Transverse colon (tissue), 4 donors: ENCODE results near the gene RNASE9. TPM values are rescaled to one million over a fixed set of nuclear protein-coding genes. Genes with fewer than 3 reads are reported as not detected.

ENCODE experiments used
- DNase-seq: peaks from one replicate; pipeline ENCODE4 v3.0.0-alpha.2; 2019
- H3K27ac ChIP-seq, 4 donors: fragments of 200-600 bp; sonication (generic); 2 replicates each; pipeline ENCODE4 v1.5.1; 2016 to 2018; ENCODE audit warnings: inconsistent platforms in 4 of 4
- H3K27me3 ChIP-seq: fragments of 200-600 bp; sonication (generic); 2 replicates; pipeline ENCODE4 v1.5.1; 2017; ENCODE audit warnings: inconsistent platforms
- H3K36me3 ChIP-seq, 4 donors: fragments of 200-600 bp; sonication (generic); 2 replicates each; pipeline ENCODE4 v1.5.1; 2017 to 2019; ENCODE audit warnings: inconsistent platforms in 4 of 4
- H3K4me1 ChIP-seq, 4 donors: fragments of 200-600 bp; sonication (generic); 2 replicates each; pipeline ENCODE4 v1.5.1; 2017 to 2020; ENCODE audit warnings: inconsistent platforms in 4 of 4
- H3K4me3 ChIP-seq, 4 donors: fragments of 200-600 bp; sonication (generic); 1 replicate in 1 of 4; 2 replicates in 3 of 4; pipeline versions ENCODE4 v1.5.1 to v1.6.1; 2017 to 2019; ENCODE audit warnings: inconsistent platforms in 4 of 4
- H3K9me3 ChIP-seq, 2 donors: fragments of 200-600 bp; sonication (generic); 2 replicates each; pipeline ENCODE4 v1.5.1; 2017 to 2019; ENCODE audit warnings: inconsistent platforms in 2 of 2
- EP300 ChIP-seq: sonication (generic); formaldehyde crosslinking; IDR thresholded peaks from one replicate; pipeline ENCODE4 v1.6.1; 2017; ENCODE audit warnings: antibody characterized with exemption, low read depth
- POLR2A ChIP-seq: fragments of 450-650 bp; IDR thresholded peaks from one replicate; pipeline ENCODE4 v1.6.1; 2016; ENCODE audit warnings: antibody characterized with exemption, mild to moderate bottlenecking, moderate library complexity
- POLR2AphosphoS5 ChIP-seq, 3 donors: sonication (generic); formaldehyde crosslinking; IDR thresholded peaks; one replicate each; pipeline ENCODE4 v1.6.1; 2016; ENCODE audit warnings: antibody characterized with exemption in 3 of 3
- WGBS, 2 donors: methylation state at CpG; one replicate each; pipeline ENCODE4 v1.1.5; 2018; ENCODE audit warnings: low coverage in 1 of 2; 5-methylcytosine and 5-hydroxymethylcytosine counted together
- in situ Hi-C, 4 donors: fragments of 200-750 bp; cut with MboI; loops; one replicate each; pipeline versions ENCODE4 v1.15.0 to v1.15.1; 2017; ENCODE audit warnings: low sequenced_read_pairs in 3 of 4, low pct_ligation_motif_present in 1 of 4, low pct_unique_long_range_greater_than_20kb in 1 of 4
- intact Hi-C: fragments of 100-400 bp; cut with DNase I; formaldehyde crosslinking; loops from one replicate; pipeline ENCODE4 v1.15.1; 2023; ENCODE audit warnings: low total_unique reads
- total RNA-seq, 4 donors: library from RNA; depleted of rRNA; stranded (reverse); fragments of >200 nt; gene quantifications; one replicate each; pipeline ENCODE4 v1.1.0, GENCODE V29; 2016
- TF ChIP-seq, protein P1 (sequence below), 5 experiments: fragments of 200-600 bp in 3 of 5; fragments of 450-650 bp in 2 of 5; sonication (generic) in 3 of 5; IDR thresholded peaks; 1 replicate in 2 of 5; 2 replicates in 3 of 5; pipeline ENCODE4 v1.5.1; 2016 to 2017; ENCODE audit warnings: antibody characterized with exemption in 5 of 5, inconsistent platforms in 3 of 5, mild to moderate bottlenecking in 2 of 5, moderate library complexity in 1 of 5

Gene RNASE9
- total RNA-seq: not detected

- no peaks in the 10 kb centered on the region for H3K36me3 ChIP-seq
- H3K27me3 ChIP-seq: no peaks in the 10 kb centered on the region
- in situ Hi-C loops: no loop called here
- TF ChIP-seq EP300 (no peak), POLR2A (no peak), POLR2AphosphoS5 (IDR thresholded peaks at IDR 0.05) (no peak)
- TF ChIP-seq, protein P1, sequence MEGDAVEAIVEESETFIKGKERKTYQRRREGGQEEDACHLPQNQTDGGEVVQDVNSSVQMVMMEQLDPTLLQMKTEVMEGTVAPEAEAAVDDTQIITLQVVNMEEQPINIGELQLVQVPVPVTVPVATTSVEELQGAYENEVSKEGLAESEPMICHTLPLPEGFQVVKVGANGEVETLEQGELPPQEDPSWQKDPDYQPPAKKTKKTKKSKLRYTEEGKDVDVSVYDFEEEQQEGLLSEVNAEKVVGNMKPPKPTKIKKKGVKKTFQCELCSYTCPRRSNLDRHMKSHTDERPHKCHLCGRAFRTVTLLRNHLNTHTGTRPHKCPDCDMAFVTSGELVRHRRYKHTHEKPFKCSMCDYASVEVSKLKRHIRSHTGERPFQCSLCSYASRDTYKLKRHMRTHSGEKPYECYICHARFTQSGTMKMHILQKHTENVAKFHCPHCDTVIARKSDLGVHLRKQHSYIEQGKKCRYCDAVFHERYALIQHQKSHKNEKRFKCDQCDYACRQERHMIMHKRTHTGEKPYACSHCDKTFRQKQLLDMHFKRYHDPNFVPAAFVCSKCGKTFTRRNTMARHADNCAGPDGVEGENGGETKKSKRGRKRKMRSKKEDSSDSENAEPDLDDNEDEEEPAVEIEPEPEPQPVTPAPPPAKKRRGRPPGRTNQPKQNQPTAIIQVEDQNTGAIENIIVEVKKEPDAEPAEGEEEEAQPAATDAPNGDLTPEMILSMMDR (IDR thresholded peaks at IDR 0.05): no peak
- intact Hi-C loops: no loop called here
- no peaks in the 10 kb centered on the region for H3K9me3 ChIP-seq
- H3K4me1 ChIP-seq: no peaks in the 10 kb centered on the region
- DNase-seq: no peak
- WGBS, 2 donors: 86 to 93% methylated on average over 2 to 3 of the region's 3 CpGs
- H3K27ac ChIP-seq: no peak within 1 kb of the TSS
- H3K4me3 ChIP-seq: no peak within 1 kb of the TSS
Observed at GRCh38 chr14:20560961-20561360, at the start of gene RNASE9. TSS of gene RNASE9 (minus strand) at chr14:20561047.

DNA sequence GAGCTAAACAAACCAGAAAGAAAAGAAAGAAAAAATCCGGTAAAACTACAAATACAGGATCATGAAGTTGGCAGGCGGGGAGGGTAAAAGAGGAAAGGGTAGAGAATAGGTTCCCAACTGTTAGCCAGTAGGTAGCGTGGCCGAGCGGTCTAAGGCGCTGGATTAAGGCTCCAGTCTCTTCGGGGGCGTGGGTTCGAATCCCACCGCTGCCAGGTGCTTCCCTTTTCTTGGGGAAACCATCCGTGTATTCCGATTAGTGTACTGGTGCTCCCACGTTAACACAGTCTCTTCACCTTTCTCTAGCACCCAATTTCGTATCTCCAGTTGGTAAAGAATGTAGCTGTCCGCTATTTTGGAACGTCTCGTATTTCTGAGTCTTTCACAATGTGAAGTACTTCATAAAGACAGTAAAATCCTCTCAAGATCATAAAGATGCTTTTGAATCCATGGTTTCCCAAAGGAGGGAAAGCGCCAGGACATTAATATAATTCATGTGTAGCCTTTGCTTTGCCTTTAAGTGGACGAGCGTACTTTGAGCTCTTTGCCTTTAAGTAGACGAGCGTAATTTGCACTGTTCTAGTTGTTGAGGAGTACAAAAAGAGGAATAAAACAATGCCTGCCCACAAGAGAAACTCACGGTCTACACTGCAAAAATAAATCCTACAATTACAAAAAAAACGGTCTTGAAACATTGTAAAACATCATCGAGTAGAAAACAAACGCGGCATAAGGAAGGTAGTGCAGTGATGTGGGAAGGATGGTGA, 49.3 kb upstream of the RNASE9 start:
- H3K4me3 ChIP-seq: peak overlapping the region; percentile 54 to 68 (median 59)
- TF ChIP-seq POLR2AphosphoS5 (IDR thresholded peaks at IDR 0.05) (peak in 1 of 3 donors; percentile 7), EP300 (no peak)
- H3K27ac ChIP-seq: peak overlapping the region; percentile 62 to 75 (median 72)
- in situ Hi-C loops (loop anchor here in 3 of 4 donors (5.0 to 25.0 kb wide), 6 partner anchors 75 to 278 kb away; partner anchors contain the start of genes ANG (in 2 of the 3), CCNB1IP1 (in 1 of the 3), RNASE4 (in 1 of the 3) and TEP1 (in 1 of the 3)), intact Hi-C loops (loop anchor here (10.0 kb wide), 2 partner anchors 145 to 275 kb away; partner anchors contain the start of genes CCNB1IP1, PIP4P1 and PNP)
- no peaks in the 10 kb centered on the region for H3K36me3 ChIP-seq
- DNase-seq: peak; percentile 85
- 3 to 4% methylated on average over 23 to 27 of the region's 27 CpGs for WGBS, 2 donors
- no peaks in the 10 kb centered on the region for H3K9me3 ChIP-seq
- peaks cover 0 to 27% (median 12%) of the 10 kb centered on the region in 4 donors for H3K4me1 ChIP-seq
- H3K27me3 ChIP-seq: no peaks in the 10 kb centered on the region

DNA sequence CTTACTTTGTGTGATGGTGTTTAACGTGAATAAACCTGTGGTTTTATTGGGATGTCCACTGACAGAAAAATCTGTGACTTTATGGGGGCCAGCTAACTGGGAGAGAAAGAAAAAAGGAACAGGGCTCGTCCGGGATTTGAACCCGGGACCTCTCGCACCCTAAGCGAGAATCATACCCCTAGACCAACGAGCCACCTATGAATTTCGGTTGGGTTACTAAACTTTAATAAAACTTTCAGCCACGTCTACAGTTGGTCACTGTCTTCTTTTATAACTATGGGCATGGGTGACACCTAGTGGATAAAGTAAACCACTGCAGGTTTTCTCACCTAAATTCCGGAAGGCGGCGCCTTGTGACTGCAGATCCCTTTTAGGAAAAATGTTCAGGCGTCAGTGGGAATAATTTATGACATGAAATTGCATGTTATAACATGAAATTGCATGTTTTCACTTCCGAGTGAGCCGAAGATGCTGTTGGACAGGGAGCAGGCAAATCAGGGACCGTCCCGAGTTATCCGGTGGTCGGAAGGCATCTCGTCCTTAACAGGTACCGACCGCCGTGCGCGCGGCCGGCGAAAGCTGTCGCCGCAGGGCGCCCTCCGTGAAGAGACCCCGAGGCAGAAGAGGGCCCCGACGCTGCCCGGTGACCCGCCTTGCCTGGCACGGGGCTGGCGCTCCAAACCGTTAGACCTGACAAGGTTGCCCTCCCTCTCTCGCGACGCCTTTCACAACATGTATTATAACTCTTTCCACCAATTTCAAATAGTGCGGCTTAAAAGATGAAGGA, 48.6 kb upstream of the RNASE9 start:
- Histone ChIP-seq H3K4me3 (peak overlapping the region; percentile 54 to 68 (median 59)), H3K4me1 (peaks cover 0 to 19% (median 9%) of the 10 kb centered on the region in 4 donors), H3K27ac (peak overlapping the region; percentile 62 to 75 (median 72)), H3K9me3 (no peaks in the 10 kb centered on the region), H3K27me3 (no peaks in the 10 kb centered on the region), H3K36me3 (no peaks in the 10 kb centered on the region)
- intact Hi-C loops: loop anchor here (10.0 kb wide), 2 partner anchors 145 to 275 kb away; partner anchors contain the start of genes CCNB1IP1, PIP4P1 and PNP
- in situ Hi-C loops: loop anchor here (5.0 to 25.0 kb wide), 7 partner anchors 75 to 285 kb away; partner anchors contain the start of genes ANG (in 2 of the 4), CCNB1IP1 (in 1 of the 4), RNASE4 (in 1 of the 4) and TEP1 (in 1 of the 4)
- WGBS, 2 donors: 0% methylated on average over 9 to 44 of the region's 44 CpGs
- peak; percentile 73 for DNase-seq
- TF ChIP-seq EP300 (no peak), POLR2AphosphoS5 (IDR thresholded peaks at IDR 0.05) (no peak)
- TF ChIP-seq, protein P1 (IDR thresholded peaks at IDR 0.05): peak; percentile 91 to 99 (median 94)

- H3K4me1 ChIP-seq: peaks cover 0 to 16% (median 4%) of the 10 kb centered on the region in 4 donors
- no peak overlapping the region for H3K4me3 ChIP-seq
- no peaks in the 10 kb centered on the region for H3K9me3 ChIP-seq
- no peak overlapping the region for H3K27ac ChIP-seq
- no peaks in the 10 kb centered on the region for H3K36me3 ChIP-seq
- no peak for TF ChIP-seq POLR2AphosphoS5 (IDR thresholded peaks at IDR 0.05)
- TF ChIP-seq EP300: no peak
- no peak for TF ChIP-seq POLR2A
- TF ChIP-seq, protein P1 (IDR thresholded peaks at IDR 0.05): no peak
- no peaks in the 10 kb centered on the region for H3K27me3 ChIP-seq
- 70 to 86% methylated on average over 4 to 7 of the region's 7 CpGs for WGBS, 2 donors
- in situ Hi-C loops: loop anchor here in 3 of 4 donors (10.0 to 25.0 kb wide), 2 partner anchors 196 to 284 kb away; partner anchors contain the start of gene TEP1 (in 1 of the 3)
- no peak for DNase-seq
- intact Hi-C loops: no loop called here
Observed at GRCh38 chr14:20608383-20609110, 47.7 kb upstream of the RNASE9 start.
